OCI-M2 (cell line): ENCODE measurements around the gene USP19.

Experiments used
- DNase-seq: peaks from one replicate; lab custom pipeline; 2025; ENCODE audit not compliant: unreplicated experiment; lab: John Stamatoyannopoulos, UW

The USP19 gene

GRCh38 chr3:49120438-49121131 lies at the start of gene USP19:
TSS of gene USP19 (minus strand) at chr3:49120823. CDS start at chr3:49119145, 1,678 bp downstream.
- DNase-seq: peak; percentile 15

- no peak for DNase-seq
These were observed 46.3 kb upstream of the USP19 start for GRCh38 chr3:49166752-49167556.

- no peak for DNase-seq
These were observed 45.4 kb upstream of the USP19 start, which contains the start of gene CCDC71 for GRCh38 chr3:49165771-49166751. TSS of gene CCDC71 (minus strand) at chr3:49166331. CDS start at chr3:49164208, 2,123 bp downstream.

GRCh38 chr3:49164983-49165720 lies 44.5 kb upstream of the USP19 start:
- DNase-seq: no peak

GRCh38 chr3:49163609-49164008 lies 43.0 kb upstream of the USP19 start:
- no peak for DNase-seq

GRCh38 chr3:49162751-49163419 lies 42.3 kb upstream of the USP19 start:
- no peak for DNase-seq

GRCh38 chr3:49161808-49162530 lies 41.3 kb upstream of the USP19 start:
- DNase-seq: no peak

- DNase-seq: no peak
These were observed 40.6 kb upstream of the USP19 start for GRCh38 chr3:49161197-49161596.

GRCh38 chr3:49158792-49159191 lies 38.2 kb upstream of the USP19 start:
- DNase-seq: no peak

GRCh38 chr3:49158103-49158709 lies 37.6 kb upstream of the USP19 start:
- DNase-seq: no peak

- DNase-seq: no peak
These were observed 36.7 kb upstream of the USP19 start for GRCh38 chr3:49157289-49157688.

GRCh38 chr3:49153349-49153912 lies 32.8 kb upstream of the USP19 start:
- DNase-seq: no peak

- DNase-seq: no peak
These were observed 31.0 kb upstream of the USP19 start for GRCh38 chr3:49151610-49152009.

GRCh38 chr3:49148159-49148558 lies 27.5 kb upstream of the USP19 start:
- DNase-seq: no peak

- DNase-seq: no peak
These were observed 19.5 kb upstream of the USP19 start for GRCh38 chr3:49140080-49140479.

- DNase-seq: no peak
These were observed 14.9 kb upstream of the USP19 start for GRCh38 chr3:49135499-49135898.

GRCh38 chr3:49134471-49135265 lies 14.0 kb upstream of the USP19 start:
- DNase-seq: no peak
